ENCODE data around the gene PSIP1.

GRCh38 chr9:15549611-15550010 lies 38.8 kb upstream of the PSIP1 start:
- no peak for TF ChIP-seq EZH2 (IDR thresholded peaks at IDR 0.05)
- TF ChIP-seq POLR2AphosphoS5 (IDR thresholded peaks at IDR 0.05; ENCODE audit: borderline replicate concordance, low read depth, low read length), result no peak

All from SK-N-MC (cell line).